HG03066 (cell line): ENCODE measurements around the gene KCTD18.
A peak's percentile ranks its signal among the peaks of the same experiment; 100 is the strongest.

Source experiments
- ATAC-seq: cut with Tn5 transposase; IDR thresholded peaks from one replicate; pipeline ENCODE4 v1.9.1; 2021; ENCODE audit warnings: low read depth; ENCODE audit not compliant: unreplicated experiment

Gene KCTD18

GRCh38 chr2:200459101-200459500, 50.8 kb downstream of the KCTD18 start:
- ATAC-seq = no peak

DNA sequence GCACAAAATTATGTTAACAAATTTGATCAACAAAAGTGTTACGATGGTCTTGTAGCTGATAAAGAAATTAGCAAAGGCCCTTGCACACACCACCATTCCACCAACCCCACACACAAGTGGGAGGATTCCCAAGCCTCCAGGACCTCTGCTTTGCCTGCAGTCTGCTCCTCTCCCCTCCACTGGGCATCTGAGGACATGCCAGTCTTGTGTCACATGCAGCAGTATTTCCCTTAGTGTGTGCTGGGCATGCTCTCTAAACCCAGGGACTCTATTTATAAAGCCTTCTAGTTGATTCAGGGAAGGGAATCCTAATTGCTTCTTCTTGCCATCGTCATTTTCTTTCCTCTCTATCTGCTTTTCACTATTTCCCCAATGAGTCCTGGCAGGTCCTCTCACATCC, 53.3 kb downstream of the KCTD18 start:
- ATAC-seq = no peak

DNA sequence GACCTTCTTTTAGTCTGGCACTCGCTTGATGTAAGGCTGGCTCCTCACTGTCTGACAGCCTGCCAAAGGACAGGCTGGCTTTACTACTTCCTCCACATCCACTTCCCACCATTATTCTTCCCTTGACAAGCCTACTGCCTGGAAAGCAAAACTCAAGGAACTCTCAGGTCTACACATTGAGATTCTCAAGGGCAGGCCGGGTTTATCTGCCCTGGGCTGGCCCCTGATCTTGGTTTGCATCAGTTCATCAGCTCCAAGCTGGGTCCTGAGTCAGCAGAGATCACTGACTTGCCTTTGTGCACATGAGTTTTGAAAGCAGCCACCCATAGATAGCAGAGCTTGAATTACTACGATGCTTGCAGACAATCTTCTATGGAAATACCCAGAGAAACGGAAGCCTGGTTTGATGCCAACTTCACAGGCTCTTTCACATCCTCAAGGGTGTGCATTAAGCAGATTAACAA, 53.9 kb downstream of the KCTD18 start:
- peak; percentile 38 for ATAC-seq

- peak; percentile 66 for ATAC-seq
These were observed 54.7 kb downstream of the KCTD18 start for GRCh38 chr2:200454927-200455801.

DNA sequence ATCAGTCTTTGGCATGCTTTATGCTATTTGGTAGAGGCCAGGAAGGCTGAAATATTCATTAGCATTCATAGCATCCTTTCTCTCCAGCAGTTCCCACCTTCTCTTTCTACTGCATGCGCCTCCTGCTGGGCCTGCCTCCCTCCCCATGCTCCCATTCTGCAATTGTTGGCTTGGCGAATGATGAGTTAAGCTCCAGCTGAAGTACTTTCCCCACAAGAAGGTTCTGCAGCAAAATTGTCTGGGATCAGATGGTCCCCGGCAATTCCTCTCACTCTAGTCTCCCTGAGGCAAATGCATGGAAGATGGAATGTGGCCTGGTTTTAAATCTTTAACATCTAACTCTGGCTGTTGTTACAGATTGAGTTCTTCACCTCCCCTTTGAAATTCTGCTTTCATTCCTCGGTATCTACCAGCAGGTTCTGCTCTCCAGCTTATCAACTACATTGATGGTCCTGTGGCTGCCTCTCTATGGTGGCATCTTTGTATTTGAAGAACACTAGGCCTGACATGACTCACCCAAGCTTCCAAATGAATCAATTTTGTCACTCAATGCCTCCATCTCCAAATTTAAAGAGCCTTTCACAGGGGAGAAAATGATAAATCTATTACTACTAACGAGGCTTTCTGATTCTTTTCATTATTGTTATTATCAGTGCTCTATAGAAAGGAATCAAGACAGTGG, 55.9 kb downstream of the KCTD18 start:
- no peak for ATAC-seq

DNA sequence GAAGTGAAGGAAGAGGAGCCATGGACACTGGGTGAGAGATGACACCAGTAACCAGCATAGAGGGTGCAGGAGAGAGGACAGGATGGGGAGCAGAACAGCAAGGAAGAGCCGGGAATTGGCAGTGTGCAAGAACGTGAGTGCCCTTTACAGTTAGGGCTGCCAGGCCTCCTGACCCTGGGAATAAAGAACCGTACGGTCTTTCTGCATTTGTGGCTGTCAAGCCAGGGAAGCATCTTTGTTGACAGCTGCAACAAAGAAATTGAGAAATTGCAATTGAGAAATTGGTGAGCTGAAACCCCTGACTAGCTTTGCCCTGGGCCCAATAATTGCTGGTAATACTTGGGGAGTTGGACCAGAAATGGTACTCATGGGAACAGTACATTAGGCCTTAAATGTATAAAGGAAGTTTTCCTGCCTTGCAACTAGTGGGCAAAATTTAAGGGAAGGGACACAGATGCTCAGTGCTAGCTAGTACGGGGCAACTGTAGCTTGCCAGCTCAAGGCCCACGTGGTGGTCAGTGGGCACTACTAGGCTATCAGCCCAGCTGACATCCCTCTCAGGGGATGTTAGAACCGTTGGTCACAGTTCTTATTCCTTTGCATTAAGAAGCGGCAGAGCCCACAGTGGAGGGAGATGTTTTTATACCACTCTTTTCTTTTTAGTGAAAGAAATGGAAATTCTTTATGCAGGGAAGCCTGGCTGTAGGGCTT, 56.6 kb downstream of the KCTD18 start:
- ATAC-seq = no peak

DNA sequence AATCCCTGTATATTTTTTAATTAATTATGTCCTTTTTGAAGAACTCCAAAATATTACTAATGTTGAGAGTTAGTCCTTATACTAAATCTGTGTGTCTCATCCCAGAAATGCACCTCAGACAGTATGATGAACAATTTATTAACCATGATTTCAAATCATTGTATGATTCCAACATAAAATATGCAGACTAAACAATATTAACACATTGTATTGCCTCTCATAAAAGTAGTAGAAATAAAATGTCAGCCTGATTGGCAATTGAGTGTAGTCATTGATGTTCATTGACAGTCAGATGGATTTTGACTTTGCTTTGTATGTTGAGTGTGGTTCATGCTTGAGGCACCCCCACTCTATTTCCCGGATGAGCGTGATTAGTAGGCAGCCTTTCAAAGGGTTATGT, 57.5 kb downstream of the KCTD18 start:
- ATAC-seq = no peak

DNA sequence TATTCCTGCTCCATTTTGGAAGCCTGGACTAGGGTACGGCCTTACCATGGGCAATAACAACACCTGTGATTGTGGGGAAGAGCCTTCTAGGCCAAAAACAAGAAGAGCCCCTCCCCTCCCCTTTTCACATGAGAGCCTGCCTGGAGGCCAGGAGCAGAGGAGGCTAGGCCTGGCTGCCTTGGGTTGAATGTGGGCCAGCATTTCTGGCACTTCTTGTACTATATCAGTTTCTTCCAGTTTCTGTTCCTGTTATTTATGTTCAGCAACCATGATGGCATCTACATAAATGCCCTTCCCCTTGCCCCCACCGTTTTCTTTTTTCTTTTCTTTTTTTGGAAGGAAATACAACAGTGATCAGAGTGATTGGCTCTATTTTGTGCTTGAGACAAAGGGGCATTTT, 58.4 kb downstream of the KCTD18 start:
- ATAC-seq = peak; percentile 31

GRCh38 chr2:200450288-200450687, 59.6 kb downstream of the KCTD18 start:
- ATAC-seq = no peak

DNA sequence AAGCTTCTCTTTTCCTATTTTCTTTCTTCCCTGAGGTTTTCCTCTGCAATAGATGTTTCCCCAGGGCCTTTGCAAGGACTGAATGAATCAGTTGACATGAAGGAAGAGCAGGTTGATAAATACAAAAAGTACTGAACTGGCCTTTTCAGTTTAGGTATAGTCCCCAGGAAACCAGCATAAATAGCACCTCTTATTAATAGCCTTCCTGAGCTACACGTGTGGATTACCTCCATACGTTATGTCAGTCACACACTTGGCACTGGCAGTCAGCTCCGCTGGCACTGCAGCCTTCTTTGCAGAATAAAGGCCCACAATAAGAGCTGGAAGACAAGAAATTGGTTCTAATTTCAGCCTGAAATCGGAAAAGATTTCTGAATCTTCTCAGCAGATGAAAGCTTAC, 60.7 kb downstream of the KCTD18 start:
- no peak for ATAC-seq

GRCh38 chr2:200448455-200448854, 61.4 kb downstream of the KCTD18 start:
- ATAC-seq = no peak

DNA sequence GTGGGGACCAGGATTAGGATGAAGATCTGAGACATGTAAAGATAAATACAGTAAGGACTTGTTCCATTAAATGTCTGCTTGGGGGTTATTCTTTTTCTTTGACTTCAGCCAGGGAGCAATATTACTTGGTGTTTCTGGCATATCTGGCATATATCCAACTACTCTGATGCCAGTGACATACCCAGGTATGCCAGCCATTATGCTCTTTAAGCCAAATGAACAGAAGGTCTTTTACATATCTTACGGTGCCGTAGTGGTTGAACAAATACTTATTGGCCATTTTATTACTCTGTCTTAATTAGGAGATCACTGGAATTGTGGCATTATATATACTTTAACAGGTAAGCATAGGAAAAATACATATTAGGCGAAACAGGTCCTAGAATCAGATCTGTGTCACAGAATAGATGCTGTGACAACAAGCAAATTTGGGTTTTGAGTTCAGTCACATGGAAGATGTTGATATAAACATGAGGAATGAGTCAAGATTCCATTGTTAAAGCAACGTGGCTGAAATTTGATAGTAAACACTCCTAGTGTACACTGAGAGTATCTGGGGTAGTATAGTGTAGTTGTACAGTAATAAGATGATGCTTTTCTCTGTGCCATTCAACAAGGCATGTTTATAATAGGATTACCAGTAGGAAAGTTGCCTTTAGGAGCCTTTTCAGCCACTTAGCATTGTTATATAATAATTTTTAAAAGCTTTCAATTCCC, 62.6 kb downstream of the KCTD18 start:
- no peak for ATAC-seq

DNA sequence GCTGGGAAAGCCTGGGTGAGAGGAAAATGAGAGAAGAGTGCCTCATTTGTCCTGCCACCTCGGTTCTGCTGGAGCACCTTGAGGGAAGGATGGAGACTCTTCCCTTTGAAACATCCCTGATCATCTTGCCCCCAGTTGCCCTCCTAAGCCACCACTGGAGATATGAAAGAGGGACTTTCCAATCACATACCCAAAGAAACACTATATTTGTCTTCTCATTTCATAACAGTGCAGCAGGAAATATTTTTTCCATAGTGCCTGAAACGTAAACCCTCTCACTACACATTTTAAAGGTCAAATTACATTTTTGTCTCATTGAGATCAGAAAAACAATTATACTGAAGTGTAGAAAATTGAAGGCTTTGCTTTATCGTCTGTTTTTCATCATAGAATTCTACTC, 63.3 kb downstream of the KCTD18 start:
- no peak for ATAC-seq

DNA sequence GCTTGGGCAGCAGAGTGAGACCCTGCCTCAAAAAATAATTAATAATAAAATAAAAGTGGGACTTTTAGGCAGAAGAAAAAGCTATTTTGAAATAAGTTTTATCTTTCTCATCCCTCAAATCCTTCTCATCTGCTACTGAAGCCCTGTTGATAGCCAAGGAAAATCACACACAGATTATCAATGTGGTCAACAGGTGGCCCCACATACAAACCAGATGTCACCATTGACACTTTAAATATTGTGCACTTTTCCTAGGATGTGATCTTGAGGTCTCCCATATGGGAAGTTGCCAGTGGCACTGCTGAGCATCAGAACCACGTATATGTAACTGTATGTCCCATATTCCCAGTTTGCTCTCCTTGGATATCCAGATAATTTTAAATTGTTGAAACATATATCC, 64.6 kb downstream of the KCTD18 start:
- ATAC-seq = no peak

DNA sequence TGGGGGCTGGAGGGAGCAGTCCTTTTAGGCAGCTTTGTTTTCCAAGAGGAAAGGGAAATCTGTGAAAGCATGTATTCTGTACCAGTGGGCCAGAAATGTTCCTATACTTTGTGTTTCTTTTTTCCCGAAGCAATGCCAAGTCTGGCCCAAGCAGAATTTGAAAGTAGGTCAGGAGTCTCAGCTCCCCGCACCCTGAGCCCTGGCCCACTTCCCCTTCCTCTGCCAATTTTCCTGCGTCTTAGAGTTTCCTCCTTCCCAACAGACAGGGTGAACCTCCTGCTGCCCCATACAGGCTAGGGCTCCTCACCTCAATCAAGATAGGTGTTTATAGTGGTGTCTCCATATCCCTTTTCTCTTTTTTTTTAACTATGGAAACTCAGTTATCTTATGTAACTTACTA, 65.3 kb downstream of the KCTD18 start:
- ATAC-seq = no peak

GRCh38 chr2:200443916-200444315, 66.0 kb downstream of the KCTD18 start:
- ATAC-seq = no peak

GRCh38 chr2:200443376-200443775, 66.5 kb downstream of the KCTD18 start:
- ATAC-seq = no peak

GRCh38 chr2:200442471-200442870, 67.4 kb downstream of the KCTD18 start:
- ATAC-seq = no peak

- ATAC-seq = no peak
These were observed 69.9 kb downstream of the KCTD18 start for GRCh38 chr2:200439981-200440380.
